NCI-H1694 (cell line): ENCODE measurements around the gene ZCCHC24.
"Not testable (repeated sequence)": the region's sequence is repeated elsewhere in the genome, so short reads cannot be mapped to it uniquely, and the experiment has no call there.

ENCODE experiments used
- DNase-seq: peaks from one replicate; lab custom pipeline; 2025; lab: John Stamatoyannopoulos, UW

Gene ZCCHC24

DNA sequence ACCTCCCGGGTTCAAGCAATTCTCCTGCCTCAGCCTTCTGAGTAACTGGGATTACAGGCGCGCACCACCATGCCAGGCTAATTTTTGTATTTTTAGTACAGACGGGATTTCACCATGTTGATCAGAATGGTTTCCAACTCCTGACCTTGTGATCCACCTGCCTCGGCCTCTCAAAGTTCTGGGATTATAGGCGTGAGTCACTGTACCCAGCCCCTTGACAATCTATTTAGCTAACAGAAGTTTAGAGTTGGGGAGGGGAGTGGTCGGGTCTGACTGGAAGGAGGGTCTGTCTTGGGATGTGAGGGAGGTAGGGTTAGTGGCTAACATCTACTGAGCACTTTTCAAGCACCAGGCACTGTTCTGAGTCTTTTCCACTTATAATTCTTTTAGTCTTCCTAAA is 27.0 kb upstream of the ZCCHC24 start:
- no peak for DNase-seq

DNA sequence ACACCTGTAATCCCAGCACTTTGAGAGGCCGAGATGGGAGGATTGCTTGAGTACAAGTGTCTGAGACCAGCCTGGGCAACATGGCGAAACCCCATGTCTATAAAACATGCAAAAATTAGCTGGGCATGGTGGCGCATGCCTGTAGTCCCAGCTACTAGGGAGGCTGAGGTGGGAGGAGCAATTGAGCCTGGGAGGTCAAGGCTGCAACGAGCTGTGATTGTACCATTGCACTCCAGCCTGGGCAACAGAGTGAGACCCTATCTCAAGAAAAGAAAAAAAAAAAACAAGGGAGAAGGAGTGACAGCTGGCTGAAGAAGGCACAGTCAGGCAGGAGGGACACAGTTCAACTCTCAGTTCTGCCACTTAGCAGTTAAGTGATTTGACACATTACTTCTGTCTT is 26.4 kb upstream of the ZCCHC24 start:
- DNase-seq = no peak

DNA sequence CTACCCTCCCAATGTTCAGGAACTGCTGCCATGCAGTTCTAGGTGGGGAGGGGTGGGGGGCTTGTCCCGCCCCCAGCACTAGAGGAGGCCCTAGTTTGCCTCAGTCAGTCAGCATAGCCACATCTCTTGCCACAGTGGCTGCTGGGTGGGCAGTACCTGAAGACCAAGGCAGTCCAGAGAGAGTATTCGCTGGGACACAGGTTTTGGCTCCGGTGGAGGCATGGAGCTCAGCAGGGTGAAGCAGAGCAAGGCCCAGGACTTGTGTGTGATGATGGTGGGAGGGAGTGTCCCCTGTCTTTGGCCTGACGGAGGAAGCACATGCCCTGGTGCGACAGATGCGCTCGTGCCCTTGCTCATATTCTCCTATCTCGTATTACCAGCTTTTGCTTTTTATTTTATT is 24.7 kb upstream of the ZCCHC24 start:
- no peak for DNase-seq

DNA sequence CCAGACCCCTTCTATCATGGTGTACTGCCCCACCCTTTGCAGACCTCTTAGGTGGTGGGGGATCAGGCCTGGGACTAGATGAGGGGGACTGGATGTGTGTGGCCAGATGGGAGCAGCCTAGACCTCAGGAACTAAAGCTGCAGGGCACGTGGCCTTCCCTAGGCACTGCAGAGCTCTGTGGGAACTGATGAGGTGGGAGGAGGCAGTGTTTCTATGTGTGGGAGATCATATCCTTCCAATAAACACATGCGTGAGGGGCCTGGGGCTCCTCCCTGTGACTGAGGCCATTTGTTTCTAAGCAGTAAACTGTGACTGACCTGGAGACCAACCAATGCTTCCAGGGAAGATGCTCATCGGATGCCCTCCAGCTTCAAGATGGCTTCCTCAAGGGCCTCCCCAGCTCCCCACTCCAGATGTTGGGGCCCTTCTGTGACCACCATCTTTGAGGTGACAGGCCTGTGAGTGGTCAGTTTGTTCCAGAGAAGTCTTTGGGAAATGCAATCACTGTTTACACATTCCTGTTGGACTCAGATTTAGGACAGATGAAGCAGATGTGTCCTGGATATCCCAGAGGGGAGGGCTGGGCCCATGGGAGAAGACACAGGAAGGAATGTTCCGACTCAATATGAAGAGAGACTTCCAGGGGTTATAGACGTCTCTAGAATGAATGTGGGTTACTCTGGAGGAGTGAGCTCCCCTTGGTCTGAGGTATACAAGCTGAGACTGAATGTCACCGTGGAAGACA is 23.6 kb upstream of the ZCCHC24 start:
- no peak for DNase-seq

DNA sequence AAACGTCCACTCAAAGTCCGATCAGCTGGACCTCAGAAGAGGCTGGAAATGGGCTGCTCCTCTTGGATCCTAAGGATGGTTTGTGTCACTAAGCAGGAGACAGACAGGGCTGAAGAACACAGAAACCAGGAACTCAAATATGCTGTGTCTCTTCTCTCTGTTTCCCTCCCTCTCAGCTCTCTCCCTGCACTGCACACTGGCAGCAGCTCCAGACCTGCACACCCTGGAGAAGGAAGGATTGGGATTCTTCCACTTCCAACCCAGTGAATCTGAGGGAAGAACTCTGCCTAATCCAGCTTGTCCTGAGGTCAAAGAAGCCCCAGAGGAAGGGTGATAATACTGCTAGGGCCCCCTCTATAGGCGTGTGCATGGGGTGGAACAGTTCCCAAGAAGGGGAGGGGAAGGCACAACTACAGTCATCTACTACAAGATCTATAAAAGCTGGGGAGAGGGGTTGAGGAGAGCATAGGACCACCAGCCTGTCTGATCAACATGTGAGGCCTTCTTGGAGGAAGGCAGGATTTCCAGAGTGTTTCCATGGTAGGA is 22.7 kb upstream of the ZCCHC24 start:
- no peak for DNase-seq

DNA sequence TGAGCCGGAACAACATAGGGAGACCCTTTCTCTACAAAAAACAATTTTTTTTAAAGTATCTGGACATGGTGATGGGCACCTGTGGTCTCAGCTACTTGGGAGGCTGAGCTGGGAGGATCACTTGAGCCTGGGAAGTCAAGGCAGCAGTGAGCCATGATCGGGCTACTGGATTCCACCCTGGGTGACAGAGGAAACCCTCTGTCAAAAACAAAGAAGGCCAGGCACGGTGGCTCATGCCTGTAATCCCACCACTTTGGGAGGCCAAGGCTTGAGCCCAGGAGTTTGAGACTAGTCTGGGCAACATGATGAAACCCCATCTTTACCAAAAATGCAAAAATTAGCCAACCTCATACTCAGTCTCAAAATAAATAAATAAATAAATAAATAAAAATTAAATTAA is 19.9 kb upstream of the ZCCHC24 start:
- no peak for DNase-seq

DNA sequence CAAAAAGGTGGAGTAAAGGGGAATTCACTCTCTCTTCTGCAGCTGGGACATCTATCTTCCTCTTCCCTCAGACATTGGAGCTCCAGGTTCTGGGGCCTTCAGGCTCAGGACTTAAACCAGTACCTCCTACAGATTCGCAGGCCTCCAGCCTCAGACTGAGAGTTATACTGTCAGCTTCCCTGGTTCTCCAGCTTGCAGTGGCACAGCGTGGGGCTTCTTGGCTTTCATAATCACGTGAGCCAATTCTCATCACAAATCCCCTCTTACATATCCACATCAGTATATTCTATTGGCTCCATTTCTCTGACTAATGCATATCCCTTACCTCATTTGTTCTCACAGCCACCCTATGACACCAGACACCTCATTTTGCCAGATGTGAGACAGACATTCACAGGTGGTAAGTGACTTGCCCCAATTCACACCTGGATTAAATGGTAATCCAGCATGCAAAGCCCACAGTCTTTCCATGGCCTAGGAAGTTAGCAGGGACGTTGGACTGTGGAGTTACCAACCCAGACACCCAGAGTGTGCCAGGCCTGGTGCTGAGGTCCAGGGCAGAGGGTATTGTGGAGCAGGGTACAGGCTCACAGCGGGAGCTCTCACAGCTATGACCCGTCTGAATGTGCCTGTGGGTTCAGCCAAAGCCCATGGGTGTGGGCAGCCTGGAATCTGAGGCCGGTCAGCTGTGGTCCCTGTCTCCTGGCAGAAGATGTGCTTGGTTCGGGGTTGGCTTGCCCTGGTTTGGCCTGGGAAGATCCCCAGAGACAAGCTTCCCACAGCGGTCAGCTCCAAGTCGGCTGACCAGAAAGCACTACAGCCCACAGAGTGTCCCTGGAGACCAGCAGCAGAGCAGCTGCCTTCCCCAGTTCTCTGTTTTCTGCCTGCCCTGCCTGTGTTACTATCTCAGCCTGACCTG is 18.4 kb upstream of the ZCCHC24 start:
- no peak for DNase-seq

DNA sequence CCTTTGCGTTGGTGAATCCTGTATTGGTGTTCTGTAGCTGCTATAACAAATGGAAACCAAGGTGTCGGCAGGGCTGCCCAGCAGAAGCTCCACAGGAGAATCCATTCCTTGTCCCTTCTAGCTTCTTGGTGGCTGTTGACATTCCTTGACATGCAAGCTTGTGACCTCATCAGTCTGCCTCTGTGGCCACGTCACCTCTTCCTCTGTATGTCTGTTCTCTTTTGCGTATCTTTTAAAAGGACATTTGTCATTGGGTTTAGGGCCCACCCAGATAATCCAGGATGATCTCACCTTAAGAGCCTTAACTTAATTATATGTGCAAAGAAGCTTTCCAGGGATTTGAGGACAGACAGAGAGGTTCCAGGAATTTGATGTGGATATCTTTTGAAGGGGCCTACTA is 15.3 kb upstream of the ZCCHC24 start:
- no peak for DNase-seq

DNA sequence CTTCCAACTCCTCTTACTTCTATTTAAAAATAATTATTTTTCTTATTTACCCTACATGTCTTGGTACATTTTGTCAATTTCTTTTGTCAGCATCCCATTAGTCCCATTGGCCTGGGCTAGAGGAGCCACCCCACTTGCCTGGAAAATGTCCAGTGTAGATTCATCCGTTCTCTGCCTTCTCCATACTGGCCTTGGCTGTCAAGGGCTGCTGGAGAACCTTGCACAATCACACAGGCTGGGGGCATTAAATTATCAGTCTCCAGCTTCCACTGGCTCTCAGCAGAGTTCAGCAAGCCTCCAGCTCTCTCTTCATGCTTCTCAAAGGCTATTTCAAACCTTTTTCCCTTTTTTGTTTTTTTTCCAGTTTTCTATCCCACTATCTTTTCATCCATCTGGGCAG is 13.8 kb upstream of the ZCCHC24 start:
- no peak for DNase-seq

DNA sequence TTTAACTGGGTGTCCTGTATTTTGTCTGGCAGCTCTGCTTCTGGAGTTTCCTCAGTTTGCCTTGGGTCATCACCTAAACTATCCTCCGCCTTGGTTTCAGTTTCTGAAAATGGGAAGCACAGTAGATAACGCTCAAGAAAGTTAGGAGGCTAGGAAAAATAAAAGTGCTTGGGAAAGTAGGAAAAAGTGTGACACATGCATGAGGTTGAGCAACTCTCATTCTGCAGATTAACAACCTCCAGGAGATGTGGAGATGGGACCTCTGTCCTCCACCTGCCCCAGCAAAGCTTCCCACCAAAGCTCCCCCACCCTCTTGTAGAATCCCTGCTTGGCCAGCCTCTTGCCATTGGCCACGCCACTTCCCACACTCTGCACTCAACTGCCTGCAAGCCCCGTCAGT is 13.1 kb upstream of the ZCCHC24 start:
- no peak for DNase-seq

DNA sequence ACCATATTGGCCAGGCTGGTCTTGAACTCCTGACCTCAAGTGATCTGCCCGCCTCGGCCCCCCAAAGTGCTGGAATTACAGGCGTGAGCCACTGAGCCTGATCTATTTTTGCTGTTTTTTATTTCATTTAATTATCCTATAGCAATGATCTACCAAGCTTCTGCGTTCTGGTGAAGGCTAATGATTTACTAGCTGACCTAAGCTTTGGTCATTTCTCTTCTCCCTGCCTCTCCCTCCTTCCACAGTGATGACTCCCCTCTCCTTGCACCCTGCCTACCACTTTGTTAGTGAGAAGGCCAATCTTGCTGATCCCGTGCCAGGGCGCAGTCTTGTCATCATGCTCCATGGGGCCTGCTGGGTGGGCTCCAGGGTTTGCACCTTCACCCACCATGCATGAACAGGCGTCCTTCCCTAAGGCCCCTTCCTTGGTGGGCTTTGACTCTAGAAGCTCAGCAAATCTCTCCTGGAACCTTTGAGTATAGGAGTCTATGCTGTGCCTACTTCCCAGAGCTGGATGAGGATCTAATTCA is 11.9 kb upstream of the ZCCHC24 start:
- DNase-seq = no peak

DNA sequence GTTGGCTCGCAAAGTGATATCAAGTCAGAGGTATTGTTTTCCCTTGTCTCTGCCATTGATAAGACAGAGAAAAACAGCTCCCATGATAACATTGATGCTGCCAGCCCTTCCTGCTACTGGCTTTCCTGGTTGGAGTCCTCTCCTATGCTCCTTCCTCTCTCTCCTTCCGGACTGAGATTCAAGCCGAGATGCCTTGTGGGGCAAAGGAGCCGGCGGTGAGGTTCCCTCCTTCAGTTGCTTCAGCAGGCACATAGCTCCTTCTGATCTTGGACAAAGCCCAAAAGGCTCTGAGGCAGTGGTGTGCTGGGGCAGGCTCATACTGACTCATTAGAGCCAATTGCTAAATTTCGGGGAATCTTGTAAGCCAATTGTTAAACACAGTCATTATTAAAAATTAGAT is 8.8 kb upstream of the ZCCHC24 start:
- no peak for DNase-seq

DNA sequence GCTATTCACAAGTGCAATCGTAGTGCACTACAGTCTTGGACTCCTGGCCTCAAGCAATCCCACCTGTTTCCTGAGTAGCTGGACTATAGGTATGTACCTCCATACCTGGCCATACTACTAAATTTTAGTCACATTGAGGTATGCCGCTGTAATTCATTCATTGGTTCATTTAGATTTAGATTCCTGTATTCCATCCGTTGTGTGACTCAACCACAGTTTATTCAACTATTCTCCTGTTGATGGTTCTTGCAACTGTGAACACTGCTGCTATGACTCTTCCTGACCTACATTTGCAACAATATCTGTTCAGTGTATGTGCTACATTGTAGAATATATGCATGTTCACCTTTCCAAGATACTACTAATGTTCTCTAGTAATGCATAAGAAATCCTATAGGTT is 8.0 kb upstream of the ZCCHC24 start:
- DNase-seq = no peak

DNA sequence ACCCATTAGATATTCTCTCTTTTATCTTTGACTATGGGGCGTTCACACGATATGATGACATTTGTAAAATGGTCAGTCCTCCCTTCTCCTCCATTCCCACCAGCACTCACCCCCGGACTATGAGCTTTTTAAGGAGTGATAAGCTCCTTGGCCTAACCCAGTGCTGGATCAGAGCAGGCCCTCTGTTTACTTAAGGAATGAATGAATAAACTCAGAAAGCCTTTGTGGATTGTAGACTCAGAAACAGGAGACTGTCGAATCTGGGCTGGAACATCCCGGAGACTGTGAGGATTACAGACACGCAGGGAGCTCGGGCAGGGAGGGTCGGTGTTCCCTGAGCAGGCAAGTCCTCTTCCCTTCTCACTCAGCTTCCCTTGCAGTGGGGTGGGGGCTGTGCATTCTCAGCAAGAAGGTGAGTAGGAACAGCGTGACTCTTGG is 6.8 kb upstream of the ZCCHC24 start:
- no peak for DNase-seq

DNA sequence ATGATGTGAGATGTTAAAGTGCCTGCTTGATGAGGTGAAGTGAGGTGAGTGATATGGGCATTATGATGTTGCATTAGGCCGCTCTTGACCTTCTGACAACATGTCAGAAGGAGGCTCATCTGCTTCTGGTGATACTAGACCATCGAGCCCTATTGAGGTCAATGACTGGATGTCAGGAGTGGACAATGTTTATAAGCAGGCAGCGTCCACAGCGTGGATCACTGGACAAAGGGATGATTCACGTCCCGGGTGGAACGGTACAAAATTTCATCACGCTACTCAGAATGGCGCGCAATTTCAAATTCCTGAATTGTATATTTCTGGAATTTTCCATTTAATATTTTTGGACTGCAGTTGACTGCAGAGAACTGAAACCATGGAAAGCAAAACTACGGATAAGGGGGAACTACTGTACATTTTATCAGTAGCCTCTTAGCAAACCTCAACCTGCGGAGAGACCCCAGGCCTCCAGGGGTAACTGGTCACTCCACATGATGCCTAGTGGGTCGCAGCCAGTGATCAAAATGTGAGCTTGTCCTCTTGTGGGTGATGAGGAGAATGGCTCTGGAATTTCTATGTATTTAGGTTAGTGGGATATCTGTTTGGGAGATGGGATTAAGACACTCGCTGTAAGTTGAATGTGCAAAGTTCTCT is 5.7 kb upstream of the ZCCHC24 start:
- no peak for DNase-seq

DNA sequence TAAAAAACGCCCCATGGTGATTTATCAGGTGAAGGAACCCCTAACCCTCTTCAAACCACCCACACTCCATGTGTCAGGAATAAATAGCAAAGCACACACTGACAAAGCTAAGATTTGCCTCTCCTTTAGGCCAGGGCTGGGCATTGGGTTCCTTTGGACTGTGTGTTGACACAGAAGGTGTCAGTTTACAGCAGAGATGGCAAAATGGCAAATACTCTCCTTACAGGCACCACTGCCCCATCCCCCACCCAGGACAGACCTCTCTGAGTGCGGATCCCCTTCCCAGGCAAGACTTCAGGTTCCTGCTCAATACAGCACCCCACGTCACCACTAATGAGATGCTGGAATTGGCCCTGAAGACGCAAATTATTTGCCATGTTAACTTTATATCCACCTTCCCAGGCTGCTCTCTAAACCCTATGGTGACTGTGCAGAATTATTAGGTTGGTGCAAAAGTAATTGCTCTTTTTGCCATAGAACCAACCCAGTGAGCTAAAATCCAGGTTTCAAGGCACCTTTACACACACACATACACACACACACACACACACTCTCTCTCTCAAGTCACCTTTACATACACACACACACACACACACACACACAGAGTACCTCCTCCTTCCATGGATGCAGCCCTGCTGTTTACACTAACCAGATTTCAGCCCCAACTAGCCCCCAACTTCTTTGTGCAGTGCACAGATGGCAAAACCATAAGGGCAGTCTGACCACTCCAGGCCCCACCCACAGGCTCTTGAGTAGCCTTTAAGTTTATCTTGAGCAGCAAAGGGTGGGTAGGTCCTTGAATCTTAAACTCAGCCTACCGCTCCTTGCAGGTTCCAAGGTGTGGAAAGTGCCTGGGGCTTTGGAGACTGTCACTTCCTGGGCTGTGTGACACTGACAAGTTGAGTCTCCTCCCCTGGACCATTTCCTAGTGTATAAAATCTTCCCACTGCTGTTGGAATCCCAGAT is 4.0 kb upstream of the ZCCHC24 start:
- no peak for DNase-seq

DNA sequence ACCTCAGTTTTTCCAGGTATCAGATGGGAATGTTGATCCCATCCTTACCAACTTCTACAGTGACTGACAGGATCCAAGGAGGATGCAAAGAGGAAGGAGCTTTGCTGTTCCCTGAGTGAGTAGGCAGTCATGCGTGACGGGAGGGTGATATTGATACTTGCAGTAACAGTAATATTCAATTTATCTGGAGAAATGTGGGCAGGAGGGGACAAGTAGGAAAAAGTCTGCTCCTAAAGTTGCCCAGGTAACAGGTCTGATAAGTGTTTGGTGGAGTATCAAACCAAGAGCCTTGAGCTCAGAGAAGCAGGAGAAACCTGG is 3.3 kb upstream of the ZCCHC24 start:
- no peak for DNase-seq

DNA sequence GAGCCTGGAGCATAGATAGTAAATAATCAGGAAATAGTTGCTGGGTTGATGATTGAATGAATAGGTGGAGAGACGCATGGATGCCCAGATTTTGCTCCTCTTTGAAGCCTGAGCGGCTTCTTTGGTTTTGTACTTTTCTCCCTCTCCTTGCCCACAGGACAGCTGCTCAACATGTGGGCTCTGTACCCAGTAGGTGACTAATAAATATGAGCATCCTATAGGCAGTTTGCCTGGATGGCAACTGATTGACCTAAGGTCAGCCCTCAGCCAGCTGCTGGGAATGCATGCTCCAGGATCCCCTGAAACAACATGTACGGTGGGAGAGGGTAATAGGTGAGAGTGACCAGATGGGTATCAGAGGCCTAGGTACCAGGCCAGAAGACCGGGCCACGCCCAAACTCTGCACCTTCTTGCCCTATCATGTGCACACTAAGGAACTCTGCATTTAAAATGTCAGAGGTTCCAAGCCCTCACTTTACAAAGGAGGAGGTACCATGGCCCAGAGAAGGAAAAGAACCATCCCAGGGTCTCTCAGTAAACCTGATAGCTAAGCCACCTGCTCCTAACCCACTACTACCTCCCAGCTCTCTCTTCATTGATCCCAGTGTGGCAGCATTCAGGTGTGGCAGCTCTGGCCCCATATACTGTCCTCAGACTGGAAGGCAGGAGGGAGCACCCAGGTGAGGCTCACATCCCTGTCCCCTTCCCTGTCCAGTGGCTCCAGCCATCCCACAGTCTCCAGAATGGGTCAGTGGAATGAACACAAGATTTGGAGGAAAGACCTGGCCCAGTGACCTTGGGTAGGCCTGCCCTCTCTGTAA is 2.7 kb upstream of the ZCCHC24 start:
- no peak for DNase-seq

DNA sequence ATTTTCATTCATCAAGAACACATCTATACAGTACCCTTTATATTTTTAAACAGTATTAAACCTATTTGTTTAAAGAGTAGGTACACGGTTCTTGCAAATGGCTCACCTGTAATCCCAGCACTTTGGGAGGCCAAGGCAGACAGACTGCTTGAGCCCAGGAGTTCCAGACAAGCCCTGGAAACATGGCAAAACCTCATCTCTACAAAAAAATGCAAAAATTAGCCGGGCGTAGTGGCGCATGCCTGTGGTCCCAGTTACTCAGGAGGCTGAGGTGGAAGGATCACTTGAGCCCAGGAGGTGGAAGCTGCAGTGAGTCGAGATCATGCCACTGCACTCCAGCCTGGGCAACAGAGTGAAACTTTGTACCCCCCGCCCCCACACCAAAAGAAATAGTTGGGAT is 1.8 kb upstream of the ZCCHC24 start:
- not testable (repeated sequence) for DNase-seq

DNA sequence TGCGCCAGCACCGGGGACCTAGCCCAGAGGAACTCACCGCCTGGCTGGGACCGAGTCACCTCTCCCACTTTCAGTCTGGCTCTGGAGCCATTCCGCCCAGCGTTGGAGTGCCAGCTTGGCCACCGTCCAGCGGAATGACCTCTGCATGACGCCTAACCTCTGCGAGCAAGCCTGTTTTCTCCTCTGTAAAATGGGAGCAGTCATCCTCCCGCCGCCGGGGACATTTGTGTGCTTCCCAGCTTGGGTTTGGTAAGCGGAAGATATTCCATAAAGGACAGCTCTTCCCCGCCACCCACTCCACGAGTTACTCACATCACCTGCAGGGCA is 1.3 kb upstream of the ZCCHC24 start:
- no peak for DNase-seq
